Keratinocyte (primary cell): Measurements from ENCODE around the gene IFIT3. TPM values are rescaled to one million over a fixed set of nuclear protein-coding genes. Genes with fewer than 3 reads are reported as not detected.

Experiments
- DNase-seq: peaks from one replicate; pipeline ENCODE4 v3.0.0-alpha.2; 2011; ENCODE audit warnings: low read depth, missing footprints, low spot score
- FAIRE-seq: peaks from 2 replicates; lab custom pipeline; 2011; peaks lifted over from hg19 to GRCh38; lab: Jason Lieb, UNC
- H2AFZ ChIP-seq: 2 replicates; pipeline ENCODE4 v1.6.0; 2012; ENCODE audit warnings: low read length, control low read depth, inconsistent platforms; ENCODE audit not compliant: control insufficient read depth
- H3K27ac ChIP-seq: 2 replicates; pipeline ENCODE4 v1.5.1; 2011; ENCODE audit warnings: low read length; ENCODE audit not compliant: control insufficient read depth, insufficient read depth
- H3K27me3 ChIP-seq: 3 replicates; pipeline ENCODE4 v1.6.0; 2011; ENCODE audit warnings: low read length; ENCODE audit not compliant: control insufficient read depth, insufficient read depth; ENCODE audit errors: extremely low read depth
- H3K36me3 ChIP-seq, 2 experiments: 2 replicates in 1 of 2; 3 replicates in 1 of 2; pipeline ENCODE4 v1.5.1; 2011; ENCODE audit warnings: low read length in 2 of 2, mild to moderate bottlenecking in 1 of 2; ENCODE audit not compliant: control insufficient read depth in 2 of 2, insufficient read depth in 2 of 2; ENCODE audit errors: extremely low read depth in 1 of 2
- H3K4me1 ChIP-seq: 3 replicates; pipeline ENCODE4 v1.5.1; 2011; ENCODE audit warnings: low read length; ENCODE audit not compliant: control insufficient read depth, insufficient read depth; ENCODE audit errors: extremely low read depth
- H3K4me2 ChIP-seq: 3 replicates; pipeline ENCODE4 v1.6.0; 2011; ENCODE audit warnings: low read depth, low read length; ENCODE audit not compliant: control insufficient read depth, insufficient read depth; ENCODE audit errors: extremely low read depth
- H3K4me3 ChIP-seq, 3 experiments: fragments of 200-600 bp in 1 of 3; sonication (generic) in 1 of 3; 2 replicates in 2 of 3; 3 replicates in 1 of 3; pipeline ENCODE4 v1.5.1; 2011 to 2016; ENCODE audit warnings: low read length in 3 of 3, mild to moderate bottlenecking in 3 of 3, control low read depth in 2 of 3, inconsistent platforms in 1 of 3, low read depth in 1 of 3, mixed read lengths in 1 of 3, mixed run types in 1 of 3, moderate library complexity in 1 of 3; ENCODE audit not compliant: control insufficient read depth in 2 of 3, insufficient read depth in 2 of 3; ENCODE audit errors: extremely low read depth in 1 of 3
- H3K79me2 ChIP-seq: 2 replicates; pipeline ENCODE4 v1.6.0; 2012; ENCODE audit warnings: low read length; ENCODE audit not compliant: control insufficient read depth, insufficient read depth
- H3K9ac ChIP-seq: 3 replicates; pipeline ENCODE4 v1.6.0; 2011; ENCODE audit warnings: low read length; ENCODE audit not compliant: control insufficient read depth, insufficient read depth; ENCODE audit errors: extremely low read depth
- H3K9me1 ChIP-seq: 3 replicates; pipeline ENCODE4 v1.6.0; 2011; ENCODE audit warnings: low read length; ENCODE audit not compliant: control insufficient read depth, insufficient read depth; ENCODE audit errors: extremely low read depth
- H3K9me3 ChIP-seq: 2 replicates; pipeline ENCODE4 v1.5.1; 2012; ENCODE audit warnings: low read depth, low read length; ENCODE audit not compliant: control insufficient read depth
- H4K20me1 ChIP-seq: 3 replicates; pipeline ENCODE4 v1.6.0; 2011; ENCODE audit warnings: low read length; ENCODE audit not compliant: control insufficient read depth, insufficient read depth; ENCODE audit errors: extremely low read depth
- EZH2 ChIP-seq: IDR thresholded peaks from one replicate; pipeline ENCODE4 v1.6.1; 2012; ENCODE audit warnings: inconsistent platforms, mild to moderate bottlenecking, low read length, moderate library complexity
- dilution Hi-C: fragments of 300-500 bp; cut with MboI; formaldehyde crosslinking; loops from one replicate; pipeline ENCODE4 v1.7.0; 2020; ENCODE audit warnings: low sequenced_read_pairs; ENCODE audit not compliant: extremely low pct_ligation_motif_present
- polyA plus RNA-seq, 5 experiments: library from polyadenylated mRNA; depleted of rRNA in 3 of 5; stranded (reverse) in 3 of 5; stranded (forward) in 1 of 5; unstranded in 1 of 5; fragments of >200 nt; gene quantifications; 1 replicate in 1 of 5; 2 replicates in 3 of 5; 3 replicates in 1 of 5; pipeline versions ENCODE4 v1.2.1 to v1.2.3, GENCODE V29; 2011 to 2012; ENCODE audit warnings: missing spikeins in 2 of 5, low read depth in 1 of 5, low replicate concordance in 1 of 5
- TF ChIP-seq, protein P1 (sequence below), 3 experiments: IDR thresholded peaks in 1 of 3; conservative IDR thresholded peaks in 1 of 3; optimal IDR thresholded peaks in 1 of 3; 2 replicates in 2 of 3; 3 replicates in 1 of 3; pipeline versions ENCODE3 to v1.5.1; 2011; ENCODE audit warnings: low read length in 3 of 3, mild to moderate bottlenecking in 3 of 3, moderate library complexity in 2 of 3, control low read depth in 1 of 3, inconsistent platforms in 1 of 3; ENCODE audit not compliant: insufficient read depth in 2 of 3; ENCODE audit errors: extremely low read depth in 1 of 3

IFIT3 gene
- polyA plus RNA-seq, 1 donor (not counting 4 experiments of a cell fraction or from before 2014, with no cell fraction given) = 42.6 TPM

DNA sequence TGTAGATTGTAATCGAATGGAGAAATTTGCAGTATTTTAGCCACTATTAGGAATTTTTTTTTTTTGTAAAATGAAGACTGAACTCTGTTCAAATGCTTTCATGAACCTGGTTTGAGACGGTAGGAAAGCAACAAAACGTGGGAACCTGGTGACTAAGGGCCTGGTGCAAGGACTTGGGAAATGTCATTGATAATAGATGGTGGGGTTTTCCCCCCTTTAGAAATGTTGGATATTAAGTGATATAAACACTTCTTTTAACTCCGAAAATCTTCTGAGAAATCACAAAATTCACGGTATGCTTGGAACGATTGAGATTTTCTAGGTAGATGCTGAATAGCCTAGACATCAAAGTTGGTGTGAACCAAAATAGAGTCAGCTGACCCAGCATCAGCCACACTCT lies 19.5 kb upstream of the IFIT3 start:
- Histone ChIP-seq H3K27ac (no peak overlapping the region), H3K9ac (no peak overlapping the region), H3K79me2 (no peaks in the 10 kb centered on the region), H3K4me2 (no peak overlapping the region), H3K36me3 (peaks cover 0 to 3% of the 10 kb centered on the region in 2 experiments), H3K9me1 (no peaks in the 10 kb centered on the region), H2AFZ (no peak overlapping the region), H3K9me3 (no peaks in the 10 kb centered on the region), H3K27me3 (no peaks in the 10 kb centered on the region), H3K4me1 (peaks cover under 1% of the 10 kb centered on the region), H4K20me1 (no peaks in the 10 kb centered on the region), H3K4me3 (no peak overlapping the region)
- dilution Hi-C loops = no loop called here
- no peak for DNase-seq
- no peak for FAIRE-seq
- TF ChIP-seq EZH2 = no peak
- TF ChIP-seq, protein P1, sequence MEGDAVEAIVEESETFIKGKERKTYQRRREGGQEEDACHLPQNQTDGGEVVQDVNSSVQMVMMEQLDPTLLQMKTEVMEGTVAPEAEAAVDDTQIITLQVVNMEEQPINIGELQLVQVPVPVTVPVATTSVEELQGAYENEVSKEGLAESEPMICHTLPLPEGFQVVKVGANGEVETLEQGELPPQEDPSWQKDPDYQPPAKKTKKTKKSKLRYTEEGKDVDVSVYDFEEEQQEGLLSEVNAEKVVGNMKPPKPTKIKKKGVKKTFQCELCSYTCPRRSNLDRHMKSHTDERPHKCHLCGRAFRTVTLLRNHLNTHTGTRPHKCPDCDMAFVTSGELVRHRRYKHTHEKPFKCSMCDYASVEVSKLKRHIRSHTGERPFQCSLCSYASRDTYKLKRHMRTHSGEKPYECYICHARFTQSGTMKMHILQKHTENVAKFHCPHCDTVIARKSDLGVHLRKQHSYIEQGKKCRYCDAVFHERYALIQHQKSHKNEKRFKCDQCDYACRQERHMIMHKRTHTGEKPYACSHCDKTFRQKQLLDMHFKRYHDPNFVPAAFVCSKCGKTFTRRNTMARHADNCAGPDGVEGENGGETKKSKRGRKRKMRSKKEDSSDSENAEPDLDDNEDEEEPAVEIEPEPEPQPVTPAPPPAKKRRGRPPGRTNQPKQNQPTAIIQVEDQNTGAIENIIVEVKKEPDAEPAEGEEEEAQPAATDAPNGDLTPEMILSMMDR (optimal IDR thresholded peaks at IDR 0.05 in 1 of 3, IDR thresholded peaks at IDR 0.05 in 1 of 3, conservative IDR thresholded peaks at IDR 0.05 in 1 of 3; ENCODE audit: extremely low read depth in 1 of 3, insufficient read depth in 2 of 3, low read length in 3 of 3) = no peak

DNA sequence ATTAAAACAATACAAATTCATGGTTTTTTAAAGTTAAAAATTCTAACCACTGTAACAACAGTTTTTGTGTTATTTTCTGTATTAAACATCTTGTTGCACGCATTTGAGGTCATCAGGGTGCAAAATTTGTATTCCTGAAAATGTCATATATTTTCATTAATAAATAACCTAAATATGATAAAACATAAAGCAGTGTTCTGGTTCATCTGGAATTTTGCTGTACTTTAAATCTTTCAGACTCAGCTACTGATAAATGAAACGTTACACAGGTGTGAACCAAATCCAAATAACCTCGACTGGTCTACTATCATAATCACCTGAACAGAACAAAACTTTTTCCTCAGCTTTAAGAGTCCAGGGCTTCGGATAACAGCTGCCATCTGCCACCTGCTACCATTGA lies 19.1 kb upstream of the IFIT3 start:
- dilution Hi-C loops = no loop called here
- Histone ChIP-seq H3K36me3 (peaks cover 0 to 3% of the 10 kb centered on the region in 2 experiments), H4K20me1 (no peaks in the 10 kb centered on the region), H3K79me2 (no peaks in the 10 kb centered on the region), H2AFZ (no peak overlapping the region), H3K27ac (no peak overlapping the region), H3K4me3 (no peak overlapping the region), H3K4me1 (no peaks in the 10 kb centered on the region), H3K9me3 (no peaks in the 10 kb centered on the region), H3K9me1 (no peaks in the 10 kb centered on the region), H3K4me2 (no peak overlapping the region), H3K27me3 (no peaks in the 10 kb centered on the region), H3K9ac (no peak overlapping the region)
- FAIRE-seq = no peak
- no peak for DNase-seq
- TF ChIP-seq EZH2 = no peak
- TF ChIP-seq, protein P1 (optimal IDR thresholded peaks at IDR 0.05 in 1 of 3, IDR thresholded peaks at IDR 0.05 in 1 of 3, conservative IDR thresholded peaks at IDR 0.05 in 1 of 3; ENCODE audit: extremely low read depth in 1 of 3, insufficient read depth in 2 of 3, low read length in 3 of 3) = no peak
